ENCODE data around the gene RNFT2.
"Not testable (repeated sequence)": the region's sequence is repeated elsewhere in the genome, so short reads cannot be mapped to it uniquely, and the experiment has no call there.

The RNFT2 gene

DNA sequence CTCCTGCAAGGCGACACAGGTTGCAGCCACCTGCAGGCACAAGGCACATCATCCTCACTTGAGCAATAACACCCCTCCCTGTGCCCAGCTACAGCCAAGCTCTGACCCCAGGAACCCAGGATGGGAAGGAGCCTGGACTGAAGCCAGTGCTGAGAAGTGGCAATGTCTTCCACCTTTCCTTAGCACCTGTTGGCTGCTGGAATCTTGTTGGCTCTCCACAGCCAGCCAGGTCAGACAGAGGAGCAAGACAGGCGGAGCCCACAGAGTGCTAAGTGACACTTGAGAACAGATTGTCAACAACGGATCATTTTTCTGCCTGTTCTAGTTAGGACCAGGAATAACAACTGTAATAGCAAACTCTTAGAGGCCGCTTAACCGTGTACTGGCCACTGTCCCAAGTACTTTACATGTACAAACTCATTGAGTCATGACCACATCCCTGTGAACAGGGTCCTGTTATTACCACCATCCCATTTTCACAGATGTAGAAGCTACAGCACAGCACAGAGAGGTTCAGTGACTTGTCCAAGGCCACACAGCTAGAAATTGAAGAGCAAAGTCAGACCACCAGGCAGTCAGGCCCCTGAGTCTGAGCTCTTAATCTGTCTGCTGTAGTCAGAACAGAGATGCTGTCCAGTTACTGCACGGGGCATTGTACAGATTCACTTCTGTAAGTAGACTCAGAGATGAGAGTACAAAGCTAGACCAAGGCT, 45.6 kb downstream of the RNFT2 start:
- H3K9me3 Mint-ChIP-seq (ENCODE audit: low read depth): no peaks in the 10 kb centered on the region
- no peaks in the 10 kb centered on the region for H3K27me3 Mint-ChIP-seq
- H3K27ac Mint-ChIP-seq: no peak overlapping the region
- H3K4me3 Mint-ChIP-seq: no peak overlapping the region
- no peaks in the 10 kb centered on the region for H3K4me1 Mint-ChIP-seq (ENCODE audit: low read depth)
- H3K36me3 Mint-ChIP-seq: peaks cover 33% of the 10 kb centered on the region

DNA sequence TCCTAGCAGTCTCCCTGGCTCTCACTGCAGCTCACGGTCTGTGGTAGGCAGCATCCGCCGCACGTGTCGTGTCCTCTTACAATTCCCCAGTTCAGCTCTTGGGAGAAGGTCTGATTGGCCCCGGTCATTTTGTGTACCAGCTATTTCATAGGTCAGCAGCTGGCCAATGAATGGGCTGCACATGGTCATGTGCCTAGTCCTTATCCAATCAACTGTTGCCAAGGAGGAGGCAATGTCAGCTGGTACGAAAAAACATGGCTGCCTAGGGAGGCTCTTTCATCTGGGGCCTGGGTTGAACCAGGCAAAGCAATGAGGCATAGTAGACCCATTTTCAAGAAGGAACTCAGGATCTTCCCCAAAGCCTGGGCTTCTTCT, 46.1 kb downstream of the RNFT2 start:
- Mint-ChIP-seq H3K36me3 (peaks cover 31% of the 10 kb centered on the region), H3K4me3 (no peak overlapping the region), H3K27ac (no peak overlapping the region), H3K4me1 (ENCODE audit: low read depth) (no peaks in the 10 kb centered on the region), H3K9me3 (ENCODE audit: low read depth) (no peaks in the 10 kb centered on the region), H3K27me3 (no peaks in the 10 kb centered on the region)

DNA sequence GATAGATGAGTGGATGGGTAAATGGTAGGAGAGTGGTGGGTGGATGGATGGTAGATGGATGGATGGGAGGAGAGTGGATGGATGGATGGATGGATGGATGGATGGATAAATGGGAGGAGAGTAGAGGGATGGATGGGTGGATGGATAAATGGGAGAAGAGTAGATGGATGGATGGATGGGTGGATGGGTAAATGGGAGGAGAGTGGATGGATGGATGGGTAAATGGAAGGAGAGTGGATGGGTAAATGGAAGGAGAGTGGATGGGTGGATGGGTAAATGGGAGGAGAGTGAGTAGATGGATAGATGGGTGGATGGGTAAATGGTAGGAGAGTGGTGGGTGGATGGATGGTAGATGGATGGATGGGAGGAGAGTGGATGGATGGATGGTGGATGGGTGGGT, 51.4 kb downstream of the RNFT2 start:
- not testable (repeated sequence) for H3K9me3 Mint-ChIP-seq (ENCODE audit: low read depth); H3K4me1 Mint-ChIP-seq (ENCODE audit: low read depth); H3K4me3 Mint-ChIP-seq; H3K27me3 Mint-ChIP-seq; H3K27ac Mint-ChIP-seq
- peaks cover 29% of the 10 kb centered on the region for H3K36me3 Mint-ChIP-seq

DNA sequence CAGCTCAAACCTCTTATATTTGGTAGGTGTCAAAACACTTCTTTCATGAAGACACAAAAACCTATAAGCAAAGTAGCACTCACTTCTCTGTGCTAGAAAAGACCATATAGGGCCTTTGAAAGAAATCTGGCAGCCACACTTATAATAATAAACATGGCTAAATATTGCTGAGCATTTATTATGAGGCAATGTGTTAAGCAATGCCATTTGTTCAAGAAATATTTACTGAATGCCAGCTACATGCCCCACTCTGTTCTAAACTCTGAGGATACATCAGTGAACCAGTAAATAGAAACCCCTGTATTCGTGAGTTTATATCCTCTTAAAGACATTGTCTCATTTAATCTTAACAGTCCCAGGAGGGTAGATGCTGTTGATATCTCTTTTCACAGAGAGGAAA, 52.0 kb downstream of the RNFT2 start:
- H3K4me1 Mint-ChIP-seq (ENCODE audit: low read depth): no peaks in the 10 kb centered on the region
- H3K9me3 Mint-ChIP-seq (ENCODE audit: low read depth): no peaks in the 10 kb centered on the region
- H3K27me3 Mint-ChIP-seq: no peaks in the 10 kb centered on the region
- H3K4me3 Mint-ChIP-seq: no peak overlapping the region
- H3K36me3 Mint-ChIP-seq: peaks cover 24% of the 10 kb centered on the region
- no peak overlapping the region for H3K27ac Mint-ChIP-seq

DNA sequence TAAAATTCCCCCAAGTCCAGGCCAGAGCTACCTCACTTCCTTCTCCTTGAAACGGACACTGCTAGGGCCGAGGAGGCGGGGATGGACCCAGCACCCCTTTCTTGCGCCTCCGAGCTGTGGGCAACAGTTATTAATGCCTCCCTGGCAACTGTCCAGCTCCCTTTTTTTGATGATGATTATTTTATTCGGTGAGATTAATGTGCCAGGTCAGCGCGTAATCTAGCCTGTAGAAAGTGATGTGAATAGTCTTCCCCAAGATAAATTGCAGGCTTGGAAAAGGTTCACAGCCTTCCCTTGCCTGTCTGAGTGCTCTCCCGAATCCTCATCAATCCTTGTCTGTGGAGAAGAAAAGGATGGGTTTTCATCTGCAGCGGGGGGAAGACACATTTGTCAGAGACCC, 54.3 kb downstream of the RNFT2 start:
- Mint-ChIP-seq H3K36me3 (peaks cover 13% of the 10 kb centered on the region), H3K4me1 (ENCODE audit: low read depth) (no peaks in the 10 kb centered on the region), H3K4me3 (no peak overlapping the region), H3K27ac (no peak overlapping the region), H3K27me3 (no peaks in the 10 kb centered on the region), H3K9me3 (ENCODE audit: low read depth) (no peaks in the 10 kb centered on the region)

DNA sequence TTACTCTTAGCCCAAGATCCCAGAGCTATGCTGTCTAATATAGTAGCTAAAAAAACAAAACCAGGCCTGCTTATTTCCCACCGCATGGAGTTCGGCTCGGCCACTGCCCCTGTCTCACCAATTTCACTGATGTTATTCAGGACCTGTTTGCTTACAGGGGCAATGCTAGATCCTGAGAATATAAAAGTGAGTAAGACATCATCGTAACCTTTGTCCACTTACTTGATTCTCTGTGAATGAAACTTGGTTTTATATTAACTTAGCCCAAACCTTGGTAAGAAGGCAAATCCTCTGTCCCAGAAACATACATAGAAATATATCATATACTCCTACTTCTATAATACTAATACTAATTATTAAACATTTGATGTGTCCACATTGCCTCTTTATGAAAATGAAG, 56.6 kb downstream of the RNFT2 start:
- Mint-ChIP-seq H3K27ac (no peak overlapping the region), H3K36me3 (peaks cover 17% of the 10 kb centered on the region), H3K4me1 (ENCODE audit: low read depth) (no peaks in the 10 kb centered on the region)

DNA sequence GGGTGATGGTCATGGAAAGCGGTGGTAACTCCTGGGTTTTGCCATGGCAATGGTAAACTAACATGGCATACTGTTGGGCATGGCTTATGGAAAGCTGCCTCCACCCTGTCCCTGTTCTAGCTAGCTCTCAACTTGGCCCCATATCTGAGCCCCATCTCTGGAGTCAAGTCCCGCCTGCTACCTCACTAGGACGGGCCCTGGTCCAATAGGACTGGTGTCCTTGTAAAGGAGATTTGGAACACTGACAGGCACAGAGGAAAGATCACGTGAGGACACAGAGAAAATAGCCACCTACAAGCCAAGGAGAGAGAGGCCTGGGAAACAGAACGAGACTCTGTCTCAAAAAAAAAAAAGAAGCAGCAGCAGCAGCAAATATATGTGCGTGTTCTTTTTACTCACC, 59.8 kb downstream of the RNFT2 start:
- Mint-ChIP-seq H3K4me1 (ENCODE audit: low read depth) (no peaks in the 10 kb centered on the region), H3K36me3 (peaks cover 10% of the 10 kb centered on the region), H3K4me3 (no peak overlapping the region), H3K27me3 (no peaks in the 10 kb centered on the region), H3K27ac (no peak overlapping the region), H3K9me3 (ENCODE audit: low read depth) (peaks cover 5% of the 10 kb centered on the region)

More for the DNA sequence above, 56.6 kb downstream of the RNFT2 start:
- Mint-ChIP-seq H3K9me3 (ENCODE audit: low read depth) (peaks cover 2% of the 10 kb centered on the region), H3K4me3 (no peak overlapping the region), H3K27me3 (no peaks in the 10 kb centered on the region)

DNA sequence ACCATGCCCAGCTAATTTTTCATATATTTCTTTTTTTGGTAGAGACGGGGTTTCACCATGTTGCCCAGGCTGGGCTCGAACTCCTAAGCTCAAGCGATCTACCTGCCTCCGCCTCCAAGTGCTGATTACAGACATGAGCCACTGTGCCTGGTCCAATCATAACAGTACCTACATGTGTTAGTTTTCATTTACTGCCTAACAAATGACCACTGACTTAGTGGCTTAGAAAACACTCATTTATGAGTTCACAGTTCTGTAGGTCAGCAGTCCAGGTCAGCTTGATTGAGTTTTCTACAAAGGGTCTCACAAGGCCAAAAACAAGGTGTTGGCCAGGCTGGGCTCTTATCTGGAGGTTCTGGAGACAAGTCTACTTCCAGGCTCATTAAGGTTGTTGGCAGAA, 60.6 kb downstream of the RNFT2 start:
- H3K9me3 Mint-ChIP-seq (ENCODE audit: low read depth): peaks cover 5% of the 10 kb centered on the region
- no peaks in the 10 kb centered on the region for H3K27me3 Mint-ChIP-seq

DNA sequence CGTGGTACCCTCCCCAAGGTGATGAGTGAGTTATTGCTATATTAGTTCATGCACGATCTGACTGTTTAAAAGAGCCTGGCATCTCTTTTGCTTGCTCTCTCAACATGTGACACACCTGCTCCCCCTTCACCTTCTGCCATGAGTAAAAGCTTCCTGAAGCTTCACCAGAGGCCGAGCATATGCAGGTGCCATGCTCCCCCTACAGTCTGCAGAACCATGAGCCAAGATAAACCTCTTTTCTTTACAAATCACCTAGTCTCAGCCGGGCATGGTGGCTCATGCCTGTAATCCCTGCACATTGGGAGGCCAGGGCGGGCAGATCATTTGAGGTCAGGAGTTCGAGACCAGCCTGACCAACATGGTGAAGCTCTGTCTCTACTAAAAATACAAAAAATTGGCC, 61.8 kb downstream of the RNFT2 start:
- Mint-ChIP-seq H3K4me3 (no peak overlapping the region), H3K36me3 (peaks cover 7% of the 10 kb centered on the region), H3K27ac (no peak overlapping the region), H3K27me3 (no peaks in the 10 kb centered on the region), H3K4me1 (ENCODE audit: low read depth) (no peaks in the 10 kb centered on the region), H3K9me3 (ENCODE audit: low read depth) (peaks cover 5% of the 10 kb centered on the region)

More for the DNA sequence above, 60.6 kb downstream of the RNFT2 start:
- H3K4me3 Mint-ChIP-seq: no peak overlapping the region
- H3K36me3 Mint-ChIP-seq: peaks cover 7% of the 10 kb centered on the region
- no peak overlapping the region for H3K27ac Mint-ChIP-seq
- no peaks in the 10 kb centered on the region for H3K4me1 Mint-ChIP-seq (ENCODE audit: low read depth)

DNA sequence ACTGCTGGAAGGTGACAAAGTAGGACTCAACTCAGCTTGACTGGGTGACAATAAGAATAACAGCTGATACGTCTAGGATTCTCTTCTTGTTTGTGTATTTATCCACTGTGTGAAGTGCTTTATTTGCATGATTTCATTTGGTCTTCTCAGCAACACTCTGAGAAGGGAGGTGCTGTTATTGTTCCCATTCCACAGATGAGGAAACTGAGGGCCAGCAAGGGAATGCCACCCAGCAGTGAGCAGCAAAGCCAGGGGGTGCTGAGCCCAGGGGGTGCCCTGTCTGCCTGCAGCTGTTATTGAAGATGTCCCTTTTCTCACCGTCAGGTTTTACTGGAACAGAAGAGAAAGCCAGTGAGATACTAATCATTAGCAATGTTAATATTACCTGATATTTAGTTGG, 62.8 kb downstream of the RNFT2 start:
- H3K4me3 Mint-ChIP-seq: no peak overlapping the region
- H3K4me1 Mint-ChIP-seq (ENCODE audit: low read depth): no peaks in the 10 kb centered on the region
- peaks cover 5% of the 10 kb centered on the region for H3K9me3 Mint-ChIP-seq (ENCODE audit: low read depth)
- no peak overlapping the region for H3K27ac Mint-ChIP-seq
- no peaks in the 10 kb centered on the region for H3K27me3 Mint-ChIP-seq
- peaks cover 7% of the 10 kb centered on the region for H3K36me3 Mint-ChIP-seq

DNA sequence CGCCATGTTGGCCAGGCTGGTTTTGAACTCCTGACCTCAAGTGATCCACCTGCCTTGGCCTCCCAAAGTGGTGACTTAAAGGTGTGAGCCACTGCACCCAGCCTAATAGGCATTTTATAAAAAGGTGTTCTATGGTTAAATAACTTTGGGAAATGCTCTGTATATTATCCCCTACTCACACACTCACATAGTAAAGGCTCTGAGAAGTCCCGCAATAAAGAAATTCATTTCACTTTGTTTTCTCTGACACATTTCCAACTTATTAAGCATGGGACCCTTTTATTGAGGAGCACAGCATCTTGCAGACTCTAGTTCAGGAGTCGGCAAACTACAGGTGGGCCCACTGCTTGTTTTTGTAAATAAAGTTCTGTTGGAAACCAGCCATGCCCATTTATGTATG, 63.9 kb downstream of the RNFT2 start:
- H3K27me3 Mint-ChIP-seq: no peaks in the 10 kb centered on the region
- peaks cover 9% of the 10 kb centered on the region for H3K36me3 Mint-ChIP-seq
- no peak overlapping the region for H3K4me3 Mint-ChIP-seq
- no peak overlapping the region for H3K27ac Mint-ChIP-seq
- no peaks in the 10 kb centered on the region for H3K4me1 Mint-ChIP-seq (ENCODE audit: low read depth)
- peaks cover 5% of the 10 kb centered on the region for H3K9me3 Mint-ChIP-seq (ENCODE audit: low read depth)

DNA sequence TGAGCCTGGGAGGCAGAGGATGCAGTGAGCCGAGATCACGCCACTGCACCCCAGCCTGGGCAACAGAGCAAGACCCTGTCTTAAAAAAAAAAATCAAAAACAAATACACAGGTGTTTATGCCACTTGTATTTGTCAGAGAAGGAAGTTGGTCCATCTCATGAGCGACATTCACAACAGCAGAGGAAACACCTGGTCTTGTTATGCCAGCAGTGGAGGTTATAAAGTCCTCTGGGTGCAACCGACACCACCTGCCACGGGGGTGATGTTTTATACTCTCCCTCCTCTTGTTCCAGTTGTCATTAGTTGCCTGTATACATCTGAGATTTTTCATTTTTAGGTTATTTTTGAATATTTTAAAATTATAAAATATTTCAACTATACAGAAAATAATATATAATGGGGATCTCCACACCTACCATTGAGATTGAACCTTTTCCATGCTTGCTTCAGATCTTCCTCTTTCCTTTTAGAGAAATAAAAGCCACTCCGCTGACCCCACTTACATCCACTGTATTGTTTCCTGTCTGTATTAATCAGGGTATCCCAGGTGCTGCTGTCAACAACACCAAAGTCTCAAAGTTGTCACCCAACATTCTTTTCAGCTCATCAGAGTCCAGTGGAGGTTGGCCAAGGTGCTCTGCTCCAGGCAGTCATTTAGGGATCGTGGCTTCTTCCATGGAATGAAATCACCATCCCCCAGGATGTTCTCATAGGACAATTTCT, 65.1 kb downstream of the RNFT2 start:
- no peak overlapping the region for H3K27ac Mint-ChIP-seq

DNA sequence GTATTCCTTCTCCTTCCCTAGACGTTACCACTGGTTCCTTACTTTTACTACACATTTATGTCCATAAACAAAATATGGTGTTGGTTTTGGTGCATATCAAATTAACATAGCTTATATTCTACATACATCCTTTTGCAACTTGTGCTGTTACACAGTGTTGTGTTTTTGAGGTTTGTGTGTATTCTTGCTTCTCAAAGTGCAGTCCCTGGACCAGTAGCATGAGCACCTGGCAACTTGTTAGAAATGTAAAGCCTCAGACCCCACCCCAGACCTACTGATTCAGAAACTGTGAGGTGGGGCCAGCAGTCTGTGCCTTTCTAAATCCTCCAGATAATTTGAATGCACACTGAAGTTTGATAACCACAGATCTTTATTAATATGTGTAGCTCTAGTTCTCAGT, 65.9 kb downstream of the RNFT2 start:
- Mint-ChIP-seq H3K27me3 (no peaks in the 10 kb centered on the region), H3K4me3 (no peak overlapping the region), H3K27ac (no peak overlapping the region), H3K4me1 (ENCODE audit: low read depth) (no peaks in the 10 kb centered on the region), H3K36me3 (peaks cover 5% of the 10 kb centered on the region), H3K9me3 (ENCODE audit: low read depth) (peaks cover 5% of the 10 kb centered on the region)

More for the DNA sequence above, 65.1 kb downstream of the RNFT2 start:
- Mint-ChIP-seq H3K4me3 (no peak overlapping the region), H3K4me1 (ENCODE audit: low read depth) (no peaks in the 10 kb centered on the region), H3K9me3 (ENCODE audit: low read depth) (peaks cover 5% of the 10 kb centered on the region), H3K36me3 (peaks cover 6% of the 10 kb centered on the region), H3K27me3 (no peaks in the 10 kb centered on the region)

DNA sequence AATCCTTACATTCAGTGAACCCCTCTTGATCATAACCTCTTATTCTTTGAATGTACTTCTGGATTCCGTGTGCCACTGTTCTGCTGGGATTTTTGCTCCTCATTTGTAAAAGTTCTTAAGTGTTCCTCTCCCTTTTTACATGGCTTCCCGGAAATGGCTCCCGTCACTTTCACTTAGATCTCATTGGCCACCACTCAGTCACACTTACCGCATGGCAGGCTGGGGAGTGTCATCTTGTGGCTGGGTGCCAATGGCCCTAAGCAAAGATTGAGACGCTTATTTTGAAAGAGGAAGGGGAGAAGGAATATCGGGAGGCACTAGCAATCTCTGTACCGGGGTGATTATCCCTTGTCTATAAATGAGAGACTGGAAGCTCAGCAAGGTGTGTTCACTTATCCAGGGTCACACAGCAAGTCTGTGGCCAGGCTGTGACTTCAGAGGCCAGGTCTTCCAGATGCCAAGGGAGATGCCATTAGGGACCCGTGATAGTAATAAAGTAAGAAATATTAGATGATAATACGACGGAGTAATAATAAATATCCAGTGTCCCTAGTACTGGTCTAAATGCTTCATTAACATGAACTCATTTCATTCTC, 68.8 kb downstream of the RNFT2 start:
- Mint-ChIP-seq H3K36me3 (peaks cover 2% of the 10 kb centered on the region), H3K4me3 (no peak overlapping the region), H3K27me3 (no peaks in the 10 kb centered on the region), H3K4me1 (ENCODE audit: low read depth) (no peaks in the 10 kb centered on the region), H3K9me3 (ENCODE audit: low read depth) (no peaks in the 10 kb centered on the region), H3K27ac (no peak overlapping the region)

DNA sequence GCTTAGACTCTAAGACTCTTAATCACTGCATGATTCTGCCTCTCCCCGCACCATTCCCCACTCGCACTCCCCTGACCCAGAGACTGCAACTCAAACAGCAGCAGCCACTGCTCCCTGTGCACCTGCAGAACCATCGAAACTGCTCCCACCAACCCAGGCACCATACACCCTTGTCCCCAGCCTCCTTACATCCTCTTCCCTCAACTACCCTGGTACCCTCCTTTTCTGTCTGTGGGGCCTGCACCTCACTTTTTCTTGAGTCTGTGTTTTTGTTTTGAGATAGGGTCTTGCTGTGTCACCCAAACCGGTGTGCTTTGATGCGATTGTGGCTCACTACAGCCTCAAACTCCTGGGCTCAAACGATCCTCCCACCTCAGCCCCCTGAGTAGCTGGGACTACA, 69.4 kb downstream of the RNFT2 start:
- Mint-ChIP-seq H3K27me3 (no peaks in the 10 kb centered on the region), H3K36me3 (peaks cover 2% of the 10 kb centered on the region), H3K9me3 (ENCODE audit: low read depth) (no peaks in the 10 kb centered on the region), H3K4me3 (no peak overlapping the region), H3K4me1 (ENCODE audit: low read depth) (no peaks in the 10 kb centered on the region), H3K27ac (no peak overlapping the region)

Measured in activated naive CD8-positive, alpha-beta T cell (primary cell).